Measurements from ENCODE around the gene ADGRB3. TPM values are rescaled to one million over a fixed set of nuclear protein-coding genes. Genes with fewer than 3 reads are reported as not detected.
"Not testable (repeated sequence)": the region's sequence is repeated elsewhere in the genome, so short reads cannot be mapped to it uniquely, and the experiment has no call there.

Gene ADGRB3
- total RNA-seq, 1 donor from 2014 or later, result not detected

DNA sequence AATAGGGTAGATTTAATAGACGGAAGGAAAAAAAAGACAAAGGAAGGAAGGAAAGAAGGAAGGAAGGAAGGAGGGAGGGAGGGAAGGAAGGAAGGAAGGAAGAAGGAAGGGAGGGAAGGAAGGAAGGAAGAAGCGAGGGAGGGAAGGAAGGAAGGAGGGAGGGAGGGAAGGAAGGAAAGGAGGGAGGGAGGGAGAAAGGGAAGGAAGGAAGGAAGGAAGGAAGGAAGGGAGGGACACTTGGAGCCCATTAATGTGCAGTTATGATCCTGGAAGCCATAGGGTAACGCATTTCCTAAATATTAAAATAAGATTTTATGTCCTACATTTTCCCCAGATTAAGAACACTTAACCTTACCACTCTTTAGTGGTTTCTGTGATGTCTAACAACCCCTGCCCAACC, 465.7 kb downstream of the ADGRB3 start:
- TF ChIP-seq, protein P1, sequence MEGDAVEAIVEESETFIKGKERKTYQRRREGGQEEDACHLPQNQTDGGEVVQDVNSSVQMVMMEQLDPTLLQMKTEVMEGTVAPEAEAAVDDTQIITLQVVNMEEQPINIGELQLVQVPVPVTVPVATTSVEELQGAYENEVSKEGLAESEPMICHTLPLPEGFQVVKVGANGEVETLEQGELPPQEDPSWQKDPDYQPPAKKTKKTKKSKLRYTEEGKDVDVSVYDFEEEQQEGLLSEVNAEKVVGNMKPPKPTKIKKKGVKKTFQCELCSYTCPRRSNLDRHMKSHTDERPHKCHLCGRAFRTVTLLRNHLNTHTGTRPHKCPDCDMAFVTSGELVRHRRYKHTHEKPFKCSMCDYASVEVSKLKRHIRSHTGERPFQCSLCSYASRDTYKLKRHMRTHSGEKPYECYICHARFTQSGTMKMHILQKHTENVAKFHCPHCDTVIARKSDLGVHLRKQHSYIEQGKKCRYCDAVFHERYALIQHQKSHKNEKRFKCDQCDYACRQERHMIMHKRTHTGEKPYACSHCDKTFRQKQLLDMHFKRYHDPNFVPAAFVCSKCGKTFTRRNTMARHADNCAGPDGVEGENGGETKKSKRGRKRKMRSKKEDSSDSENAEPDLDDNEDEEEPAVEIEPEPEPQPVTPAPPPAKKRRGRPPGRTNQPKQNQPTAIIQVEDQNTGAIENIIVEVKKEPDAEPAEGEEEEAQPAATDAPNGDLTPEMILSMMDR (IDR thresholded peaks at IDR 0.05; ENCODE audit: insufficient read depth, low read length, severe bottlenecking), result no peak
- Histone ChIP-seq H3K27me3 (ENCODE audit: control insufficient read depth, insufficient read depth, low read length) (no peaks in the 10 kb centered on the region), H3K4me3 (ENCODE audit: low read depth, low read length) (no peak overlapping the region), H3K36me3 (ENCODE audit: control insufficient read depth, insufficient read depth, low read length) (no peaks in the 10 kb centered on the region)
- no peak for DNase-seq (ENCODE audit: low read depth)
- FAIRE-seq, result no peak

GRCh38 chr6:69102416-69102815, 467.3 kb downstream of the ADGRB3 start:
- TF ChIP-seq, protein P1 (IDR thresholded peaks at IDR 0.05; ENCODE audit: insufficient read depth, low read length, severe bottlenecking), result no peak
- Histone ChIP-seq H3K27me3 (ENCODE audit: control insufficient read depth, insufficient read depth, low read length) (no peaks in the 10 kb centered on the region), H3K4me3 (ENCODE audit: low read depth, low read length) (no peak overlapping the region), H3K36me3 (ENCODE audit: control insufficient read depth, insufficient read depth, low read length) (no peaks in the 10 kb centered on the region)
- no peak for FAIRE-seq
- DNase-seq (ENCODE audit: low read depth), result no peak

- H3K36me3 ChIP-seq (ENCODE audit: control insufficient read depth, insufficient read depth, low read length), result no peaks in the 10 kb centered on the region
- TF ChIP-seq, protein P1 (IDR thresholded peaks at IDR 0.05; ENCODE audit: insufficient read depth, low read length, severe bottlenecking), result no peak
- FAIRE-seq, result no peak
- no peak for DNase-seq (ENCODE audit: low read depth)
- H3K4me3 ChIP-seq (ENCODE audit: low read depth, low read length), result no peak overlapping the region
- no peaks in the 10 kb centered on the region for H3K27me3 ChIP-seq (ENCODE audit: control insufficient read depth, insufficient read depth, low read length)
These were observed 470.2 kb downstream of the ADGRB3 start for GRCh38 chr6:69105288-69105687.

GRCh38 chr6:69106511-69106910, 471.4 kb downstream of the ADGRB3 start:
- DNase-seq (ENCODE audit: low read depth), result no peak

DNA sequence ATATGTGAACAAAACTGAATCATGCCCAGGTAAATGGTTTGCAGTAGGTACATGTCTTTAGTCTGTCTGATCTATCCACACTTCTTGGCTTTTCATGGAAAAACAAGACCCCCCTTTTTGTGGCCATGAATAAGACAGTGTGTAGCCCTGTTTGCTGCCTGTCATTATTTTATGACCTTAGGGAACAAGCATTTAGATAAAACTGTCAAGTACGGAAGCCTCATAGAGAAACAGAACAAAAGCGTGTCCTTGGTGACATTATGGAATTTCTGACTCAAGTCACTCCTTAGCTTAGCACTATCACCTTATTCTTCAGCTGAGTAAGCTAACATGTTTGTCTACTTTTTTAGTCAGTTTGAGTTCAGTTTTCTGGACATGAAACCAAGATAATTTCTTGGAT, 476.2 kb downstream of the ADGRB3 start:
- no peak for FAIRE-seq
- TF ChIP-seq, protein P1 (IDR thresholded peaks at IDR 0.05; ENCODE audit: insufficient read depth, low read length, severe bottlenecking), result no peak
- H3K27me3 ChIP-seq (ENCODE audit: control insufficient read depth, insufficient read depth, low read length), result no peaks in the 10 kb centered on the region
- H3K36me3 ChIP-seq (ENCODE audit: control insufficient read depth, insufficient read depth, low read length), result no peaks in the 10 kb centered on the region
- H3K4me3 ChIP-seq (ENCODE audit: low read depth, low read length), result no peak overlapping the region
- DNase-seq (ENCODE audit: low read depth), result no peak

More at GRCh38 chr6:69106511-69106910, 471.4 kb downstream of the ADGRB3 start:
- Histone ChIP-seq H3K27me3 (ENCODE audit: control insufficient read depth, insufficient read depth, low read length) (no peaks in the 10 kb centered on the region), H3K36me3 (ENCODE audit: control insufficient read depth, insufficient read depth, low read length) (no peaks in the 10 kb centered on the region), H3K4me3 (ENCODE audit: low read depth, low read length) (no peak overlapping the region)
- no peak for FAIRE-seq
- TF ChIP-seq, protein P1 (IDR thresholded peaks at IDR 0.05; ENCODE audit: insufficient read depth, low read length, severe bottlenecking), result no peak

DNA sequence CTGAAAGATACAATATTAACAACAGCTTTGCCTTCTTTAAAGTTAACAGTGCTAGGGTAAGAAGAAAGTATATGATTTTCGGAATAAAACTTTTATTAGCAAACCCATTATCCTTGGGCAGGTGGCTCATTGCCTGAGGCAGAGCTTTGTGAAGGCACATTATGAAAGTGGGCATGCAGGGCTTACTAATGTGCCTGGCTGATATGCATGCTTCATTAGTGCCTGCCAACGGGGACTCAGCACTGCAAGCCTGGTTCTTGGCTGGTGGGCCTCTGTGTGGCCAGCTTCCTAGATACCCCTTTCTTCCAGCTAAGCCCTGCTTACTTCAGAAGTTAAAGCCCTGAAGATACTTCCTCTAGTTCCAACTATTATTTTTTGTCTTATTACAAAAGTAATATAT, 481.6 kb downstream of the ADGRB3 start:
- FAIRE-seq, result no peak
- no peaks in the 10 kb centered on the region for H3K36me3 ChIP-seq (ENCODE audit: control insufficient read depth, insufficient read depth, low read length)
- no peak overlapping the region for H3K4me3 ChIP-seq (ENCODE audit: low read depth, low read length)
- H3K27me3 ChIP-seq (ENCODE audit: control insufficient read depth, insufficient read depth, low read length), result no peaks in the 10 kb centered on the region
- no peak for DNase-seq (ENCODE audit: low read depth)
- TF ChIP-seq, protein P1 (IDR thresholded peaks at IDR 0.05; ENCODE audit: insufficient read depth, low read length, severe bottlenecking), result no peak

GRCh38 chr6:69121461-69122406, 486.7 kb downstream of the ADGRB3 start:
- not testable (repeated sequence) for H3K4me3 ChIP-seq (ENCODE audit: low read depth, low read length); FAIRE-seq; H3K36me3 ChIP-seq (ENCODE audit: control insufficient read depth, insufficient read depth, low read length); H3K27me3 ChIP-seq (ENCODE audit: control insufficient read depth, insufficient read depth, low read length); DNase-seq (ENCODE audit: low read depth)

All from bronchial epithelial cell (primary cell).